Inflammatory macrophage (primary cell): ENCODE results near the gene PIP5K1B.

Experiments
- DNase-seq, 2 donors: peaks; one replicate each; pipeline ENCODE4 v3.0.0-alpha.2; 2020 to 2022

PIP5K1B gene

DNA sequence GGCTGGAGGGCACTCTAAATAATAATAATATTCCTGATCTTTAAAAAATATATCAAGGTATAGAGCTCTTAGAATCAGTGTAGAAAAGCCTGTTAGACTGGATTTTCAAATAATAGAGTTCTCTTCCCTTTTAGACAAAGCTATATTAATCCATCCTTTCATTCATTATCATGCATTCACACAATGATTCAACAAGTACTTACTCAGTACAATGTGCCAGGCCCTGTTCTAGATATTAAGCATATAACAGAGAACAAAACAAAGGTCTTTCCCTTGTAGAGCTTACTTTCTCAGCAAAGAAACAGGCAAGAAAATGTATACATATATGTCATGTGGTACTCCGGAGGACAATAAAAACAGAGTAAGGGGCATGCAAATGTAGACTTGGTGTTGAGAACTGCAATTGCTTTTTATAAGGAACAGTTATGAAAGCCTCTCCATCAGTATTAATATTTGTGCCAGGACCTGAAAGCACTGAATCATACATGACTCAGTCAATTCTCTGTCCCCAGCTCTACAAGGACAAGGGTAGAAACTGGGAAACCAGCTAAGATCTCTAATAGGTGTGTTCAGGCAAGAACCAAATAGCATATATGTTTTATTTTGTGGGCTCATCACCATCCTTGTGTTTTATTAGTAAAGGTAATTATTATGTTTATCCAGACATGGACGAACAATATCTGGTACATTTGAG lies 72.2 kb downstream of the PIP5K1B start:
- no peak for DNase-seq

DNA sequence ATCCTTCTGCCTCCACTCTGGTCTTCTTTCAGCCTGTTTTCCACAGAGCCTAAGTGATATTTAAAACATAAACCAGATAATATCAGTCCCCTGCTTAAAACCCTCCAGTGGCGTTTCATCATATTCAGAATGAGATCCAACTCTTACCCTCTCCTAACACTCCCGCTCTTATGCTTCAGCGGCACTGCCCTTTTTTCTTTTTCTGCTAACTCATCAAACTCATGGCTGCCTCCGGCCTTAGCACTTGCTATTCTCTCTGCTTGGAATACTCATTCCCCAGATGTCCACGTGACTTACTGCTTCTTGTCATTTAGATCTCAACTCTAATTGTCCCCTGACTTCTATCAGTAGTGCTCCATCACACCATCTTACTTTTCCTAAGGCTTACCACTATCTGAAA lies 73.6 kb downstream of the PIP5K1B start:
- DNase-seq, result no peak

DNA sequence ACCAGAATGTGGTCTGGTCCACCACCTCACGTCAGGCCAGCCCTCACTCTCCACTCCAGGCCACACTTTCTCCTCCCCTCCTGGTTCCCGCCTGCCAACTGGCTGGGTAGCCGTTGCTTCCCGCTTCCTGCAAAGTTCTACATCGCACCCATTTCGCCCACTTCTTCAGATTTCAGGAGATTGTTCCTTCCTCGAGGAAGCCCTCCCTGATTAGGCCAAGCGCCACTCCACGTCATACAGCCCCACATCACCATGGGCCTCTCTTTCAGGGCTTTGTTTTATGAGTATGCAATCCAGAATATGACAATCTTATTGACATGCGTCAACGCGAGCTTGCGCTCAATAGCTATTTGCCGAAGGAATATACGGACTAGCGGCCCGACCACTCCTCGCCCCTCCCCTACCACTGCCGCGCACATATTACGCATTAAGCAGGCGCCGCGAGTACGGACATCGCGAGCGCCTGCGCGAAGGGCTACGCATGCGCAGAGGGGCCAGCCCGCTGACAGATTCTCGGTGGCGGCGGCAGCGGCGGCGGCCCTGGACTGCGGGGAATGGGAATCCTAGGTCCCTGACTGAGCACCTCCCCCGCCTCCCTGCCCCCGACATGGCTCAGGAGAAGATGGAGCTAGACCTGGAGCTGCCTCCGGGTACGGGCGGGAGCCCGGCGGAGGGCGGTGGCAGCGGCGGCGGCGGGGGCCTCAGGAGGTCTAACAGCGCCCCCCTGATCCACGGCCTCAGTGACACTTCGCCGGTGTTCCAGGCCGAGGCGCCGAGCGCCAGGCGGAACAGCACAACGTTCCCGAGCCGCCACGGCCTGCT lies 74.7 kb downstream of the PIP5K1B start:
- DNase-seq, result peak; percentile 96 to 97

DNA sequence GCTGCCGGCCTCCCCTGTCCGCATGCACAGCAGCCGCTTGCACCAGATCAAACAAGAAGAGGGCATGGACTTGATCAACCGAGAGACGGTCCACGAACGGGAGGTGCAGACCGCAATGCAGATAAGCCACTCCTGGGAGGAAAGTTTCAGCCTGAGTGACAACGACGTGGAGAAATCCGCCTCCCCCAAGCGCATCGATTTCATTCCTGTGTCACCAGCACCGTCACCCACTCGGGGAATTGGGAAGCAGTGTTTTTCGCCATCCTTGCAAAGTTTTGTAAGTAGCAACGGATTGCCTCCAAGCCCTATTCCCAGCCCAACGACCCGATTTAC lies 75.3 kb downstream of the PIP5K1B start:
- DNase-seq, result peak; percentile 46 to 64

DNA sequence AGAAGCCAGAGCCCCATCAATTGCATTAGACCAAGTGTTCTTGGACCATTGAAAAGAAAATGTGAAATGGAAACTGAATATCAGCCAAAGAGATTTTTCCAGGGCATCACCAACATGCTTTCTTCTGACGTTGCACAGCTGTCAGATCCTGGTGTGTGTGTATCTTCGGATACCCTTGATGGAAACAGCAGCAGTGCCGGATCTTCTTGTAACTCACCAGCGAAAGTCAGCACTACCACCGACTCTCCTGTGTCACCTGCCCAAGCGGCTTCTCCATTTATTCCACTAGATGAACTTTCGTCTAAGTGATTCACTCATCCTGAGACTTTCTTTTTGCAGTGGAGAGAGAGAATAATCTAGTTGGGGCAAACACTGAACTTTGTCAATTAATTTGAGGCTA lies 75.7 kb downstream of the PIP5K1B start:
- DNase-seq, result no peak

DNA sequence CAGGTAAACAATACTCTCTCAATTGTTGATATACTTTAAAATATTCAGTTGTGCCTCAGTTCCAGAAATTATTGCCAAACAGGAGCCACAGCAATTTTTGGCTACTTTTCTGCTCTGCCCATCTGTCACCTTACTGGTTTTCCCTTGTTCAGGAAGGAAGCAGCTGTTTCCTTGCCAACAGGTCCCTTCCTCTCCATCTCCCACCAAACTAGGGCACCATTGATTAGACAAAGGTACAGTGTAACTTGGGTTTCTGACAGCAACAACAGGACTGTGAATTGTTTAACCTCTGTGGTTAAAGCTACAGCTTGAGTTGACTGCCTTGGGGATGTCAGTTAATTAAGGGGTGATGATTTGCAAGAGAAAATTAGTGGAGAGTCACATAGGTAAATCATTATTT lies 76.9 kb downstream of the PIP5K1B start:
- no peak for DNase-seq

DNA sequence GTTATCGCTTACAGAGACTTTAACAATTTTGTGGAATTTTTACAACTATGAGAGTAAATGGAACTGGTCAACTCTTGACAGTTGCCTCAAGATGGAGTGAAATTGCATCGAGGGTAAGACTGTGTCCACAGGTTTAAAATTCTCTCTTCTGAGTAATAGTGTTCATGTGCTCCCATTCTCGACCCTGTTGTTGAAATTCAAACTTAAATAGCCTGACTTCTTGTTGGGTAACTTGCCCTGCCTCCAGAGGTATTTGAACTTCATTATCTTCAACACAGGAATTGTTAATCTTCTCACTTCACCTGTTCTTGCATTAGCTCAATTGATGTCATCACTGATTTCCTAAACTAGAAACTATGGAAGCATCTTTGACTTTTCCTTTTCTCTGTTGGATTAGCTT lies 77.5 kb downstream of the PIP5K1B start:
- DNase-seq, result no peak

DNA sequence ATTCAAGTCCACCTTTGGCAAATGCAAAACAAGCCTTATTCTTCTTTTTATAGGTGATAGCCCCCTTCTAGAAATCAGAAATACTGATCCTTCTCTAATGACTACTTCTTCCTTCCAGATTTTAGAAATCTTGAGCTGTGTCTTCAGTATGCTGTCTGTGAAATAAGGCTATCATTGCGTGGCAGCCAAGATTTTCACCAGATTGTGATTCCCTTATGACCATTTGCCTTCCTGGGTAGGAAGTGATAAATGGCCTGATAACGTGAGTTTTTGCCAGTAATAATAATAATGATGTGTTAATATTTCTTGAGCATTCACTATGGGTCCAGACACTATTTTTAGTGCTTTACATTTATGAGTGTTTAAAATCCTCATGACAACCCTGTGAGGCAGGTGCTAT lies 80.9 kb downstream of the PIP5K1B start:
- no peak for DNase-seq

DNA sequence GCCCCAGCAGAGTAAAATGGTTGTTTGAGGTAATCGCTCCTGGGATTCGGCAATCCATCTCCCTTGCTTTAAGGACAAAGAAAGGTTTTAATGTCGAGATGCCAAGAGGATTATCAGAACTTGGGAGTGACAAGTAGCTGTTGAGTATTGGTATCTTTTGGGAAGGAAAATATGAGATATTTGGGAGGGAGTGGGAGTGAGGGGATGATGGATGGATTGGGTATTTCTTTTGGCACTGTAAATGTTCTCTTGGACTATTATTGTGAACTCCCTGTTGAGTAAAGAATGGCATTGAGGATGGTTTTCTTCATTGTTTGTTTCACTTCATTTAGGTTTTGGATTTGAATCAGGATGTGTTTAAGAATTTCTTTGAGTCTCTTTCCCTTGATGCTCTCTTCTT lies 86.1 kb downstream of the PIP5K1B start:
- no peak for DNase-seq

DNA sequence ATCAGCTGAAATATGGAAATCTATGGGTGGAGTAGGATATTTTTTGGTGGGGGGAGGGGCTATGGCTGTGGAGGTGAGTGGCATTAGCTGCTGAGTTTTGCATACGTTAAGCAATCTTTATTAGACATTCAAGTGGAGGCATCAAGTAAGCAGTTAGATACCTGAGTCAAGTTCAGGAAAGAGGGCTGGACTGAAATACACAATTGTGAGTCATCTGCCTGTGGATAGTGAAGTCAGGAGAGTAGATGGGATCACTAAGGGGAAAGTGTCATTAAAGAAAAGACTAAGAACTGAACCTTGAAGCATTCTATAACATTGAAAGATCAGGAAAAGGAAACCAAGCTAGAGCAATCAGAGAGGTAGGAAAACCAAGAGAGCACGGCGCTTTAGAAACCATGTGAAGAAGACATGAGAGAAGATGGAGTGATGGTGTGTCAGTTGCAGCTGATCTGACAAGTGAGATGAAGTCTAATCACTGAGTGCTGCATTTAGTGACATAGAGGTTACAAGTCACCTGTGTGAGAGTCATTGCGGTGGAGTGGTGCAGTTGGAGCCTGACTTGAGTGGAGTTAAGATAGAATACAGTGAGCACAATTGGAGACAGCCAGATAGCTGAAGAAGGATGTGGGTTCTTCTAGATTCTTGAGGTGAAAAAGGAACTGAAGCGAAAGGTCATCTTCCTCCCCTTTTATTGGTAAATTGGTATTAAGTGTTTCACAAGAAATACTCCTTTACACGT lies 88.7 kb downstream of the PIP5K1B start:
- no peak for DNase-seq

DNA sequence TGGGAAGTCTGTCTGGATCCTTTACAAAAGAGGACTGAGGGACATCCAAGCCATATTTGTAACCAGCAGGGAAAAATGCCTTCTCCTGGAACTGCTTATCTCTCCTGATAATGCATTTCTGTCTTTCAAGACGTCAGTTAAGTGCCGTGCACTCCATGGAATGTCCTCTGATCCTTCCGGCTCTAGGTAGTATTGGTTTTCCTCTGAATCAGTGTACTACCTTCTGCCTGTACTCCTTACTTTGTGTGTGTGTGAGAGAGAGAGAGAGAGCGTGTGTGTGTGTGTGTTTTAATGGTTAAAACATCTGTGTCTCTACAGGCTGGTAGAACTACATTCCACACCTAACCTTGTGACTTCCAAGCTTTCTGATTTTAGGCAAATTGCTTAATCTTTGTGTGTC lies 89.9 kb downstream of the PIP5K1B start:
- no peak for DNase-seq

DNA sequence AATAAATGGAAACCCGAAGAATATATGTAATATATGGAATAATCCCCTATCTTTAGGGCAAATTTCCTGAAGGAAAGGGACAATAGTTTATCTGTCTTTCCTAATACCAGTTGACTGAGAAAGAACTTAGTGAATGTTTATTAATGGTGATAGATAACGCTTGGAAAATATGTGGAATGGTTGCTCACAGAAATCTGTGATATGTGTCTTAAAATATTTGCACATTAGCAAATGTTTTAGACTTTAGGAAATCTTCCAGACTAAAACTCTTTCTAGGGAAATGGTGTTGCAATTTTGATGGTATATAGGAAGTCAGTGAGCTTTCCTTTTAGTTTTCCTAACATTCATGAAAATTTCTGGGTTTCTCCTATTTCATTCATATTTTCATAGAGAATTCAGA lies 90.4 kb downstream of the PIP5K1B start:
- no peak for DNase-seq

DNA sequence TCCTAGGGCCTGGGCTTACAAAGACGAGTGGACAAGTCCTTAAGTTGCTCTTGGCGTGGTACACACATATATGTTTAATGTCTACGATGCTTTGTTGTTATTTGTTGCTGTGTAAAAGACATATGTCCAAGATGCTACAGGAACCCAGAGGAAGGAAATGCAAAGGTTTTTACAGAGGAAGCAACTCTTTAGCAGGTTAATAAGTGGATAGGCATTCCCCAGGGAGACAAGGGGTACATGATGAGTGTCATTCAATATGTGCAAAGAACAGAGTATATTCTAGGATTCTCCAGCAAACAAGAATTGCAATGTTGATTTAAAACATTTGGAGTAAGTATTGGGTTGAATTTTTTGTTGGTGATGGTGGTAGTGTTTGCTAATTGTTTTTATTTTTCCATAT lies 92.1 kb downstream of the PIP5K1B start:
- no peak for DNase-seq

DNA sequence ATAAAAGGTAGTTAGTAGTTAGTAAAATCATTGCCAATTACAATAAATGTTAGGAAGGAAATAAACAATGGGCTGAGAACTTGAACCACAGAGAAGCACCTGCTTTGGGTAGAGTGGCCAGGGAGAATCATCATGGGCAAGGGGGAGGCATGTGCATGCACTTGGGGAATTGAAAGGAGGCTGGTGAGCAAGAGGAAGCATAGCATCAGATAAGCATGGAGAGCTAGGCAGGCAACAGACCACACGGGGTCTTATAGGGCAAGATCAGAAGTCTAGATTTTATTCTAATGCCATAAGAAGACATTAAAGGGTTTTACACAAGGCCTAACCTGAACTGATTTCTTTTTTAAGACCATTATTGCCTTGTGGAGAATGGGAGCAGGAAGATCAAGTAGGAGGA lies 93.4 kb downstream of the PIP5K1B start:
- DNase-seq, result no peak

DNA sequence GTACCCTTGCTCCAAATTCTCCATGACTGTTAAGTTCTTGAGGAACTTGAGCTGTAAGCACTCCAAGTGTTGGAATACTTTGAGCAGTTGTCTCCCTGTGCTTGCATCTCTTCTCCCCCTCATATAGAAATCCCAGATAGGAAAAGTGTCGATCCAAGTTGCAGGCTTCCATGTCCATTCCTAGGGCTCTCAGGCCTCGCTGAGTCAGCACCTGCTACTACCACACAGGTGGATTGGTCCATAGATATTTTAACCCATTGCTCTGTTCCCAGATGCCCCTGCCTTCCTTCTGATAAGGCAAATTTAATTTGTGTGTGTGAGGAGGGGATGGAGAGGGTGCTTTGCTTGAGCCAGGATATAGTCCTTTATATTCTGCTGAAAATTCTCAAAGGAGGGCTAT lies 95.8 kb downstream of the PIP5K1B start:
- no peak for DNase-seq

DNA sequence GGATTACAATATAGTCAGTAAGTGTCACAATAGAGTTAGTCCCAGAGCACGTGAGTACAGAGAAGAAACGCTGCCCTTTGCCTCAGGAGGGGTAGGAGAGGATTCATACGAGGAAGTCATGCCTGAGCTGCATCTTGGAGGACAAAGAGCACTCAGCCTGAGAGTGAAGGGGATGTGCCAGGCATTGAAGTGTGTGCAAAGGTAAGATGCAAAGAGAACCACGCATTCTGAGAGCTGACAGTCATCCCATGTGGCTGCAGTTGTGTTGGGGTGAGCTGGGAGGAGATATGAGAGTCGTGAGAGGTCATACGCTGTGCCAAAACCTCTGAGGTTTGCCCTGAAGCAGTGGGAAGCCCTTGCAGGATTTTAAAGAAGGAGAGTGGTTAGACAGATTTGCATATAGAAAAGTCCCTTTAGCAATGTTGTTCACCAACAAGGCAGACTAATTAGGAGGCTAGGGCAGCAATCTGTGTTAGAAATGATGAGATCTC lies 97.5 kb downstream of the PIP5K1B start:
- DNase-seq, result no peak

DNA sequence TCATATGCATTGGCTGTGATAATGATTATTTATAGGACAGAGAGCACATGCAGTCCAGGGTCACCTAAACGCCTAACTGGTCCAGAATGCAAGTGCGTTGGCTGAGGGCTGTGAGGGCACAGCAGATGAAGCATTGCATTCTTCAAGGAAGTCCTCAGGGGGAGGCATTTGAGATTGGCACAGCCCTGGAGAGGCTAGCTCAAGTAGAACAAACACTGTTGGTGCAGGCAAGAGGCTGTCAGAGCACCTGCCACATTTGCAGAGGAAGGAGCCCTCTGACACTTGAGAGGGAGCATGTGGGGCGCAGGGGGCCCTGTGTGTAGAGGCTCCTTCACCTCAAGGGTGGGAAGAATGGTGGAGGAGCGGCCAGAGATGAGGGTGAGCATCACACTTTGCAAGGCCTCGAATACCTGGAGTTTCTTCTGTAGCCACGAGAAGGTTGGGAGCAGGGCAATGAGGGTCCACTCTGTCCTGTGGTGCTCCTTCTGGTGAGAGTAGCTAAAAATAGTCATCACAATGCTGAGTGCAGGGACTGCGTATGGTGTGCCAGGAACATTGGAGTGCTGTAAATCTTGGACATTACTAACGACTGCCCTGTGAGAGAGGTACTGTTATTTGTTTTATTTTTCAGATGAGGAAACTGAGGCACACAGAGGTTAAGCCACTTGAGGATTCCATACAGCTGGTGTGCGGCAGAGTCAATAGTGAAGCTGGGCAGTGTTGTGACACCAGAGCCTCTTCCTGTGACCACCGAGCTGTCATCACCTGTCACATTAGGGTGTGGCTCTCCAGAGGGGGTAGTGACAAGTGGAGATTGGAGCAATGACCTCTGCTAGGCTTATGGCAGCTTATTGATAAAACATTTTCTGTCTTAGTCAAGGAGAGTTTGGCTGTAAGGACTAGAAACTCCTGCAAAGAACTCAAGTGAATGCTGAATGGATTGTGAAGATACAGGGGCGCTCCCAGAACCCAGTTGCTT lies 100.2 kb downstream of the PIP5K1B start:
- no peak for DNase-seq

DNA sequence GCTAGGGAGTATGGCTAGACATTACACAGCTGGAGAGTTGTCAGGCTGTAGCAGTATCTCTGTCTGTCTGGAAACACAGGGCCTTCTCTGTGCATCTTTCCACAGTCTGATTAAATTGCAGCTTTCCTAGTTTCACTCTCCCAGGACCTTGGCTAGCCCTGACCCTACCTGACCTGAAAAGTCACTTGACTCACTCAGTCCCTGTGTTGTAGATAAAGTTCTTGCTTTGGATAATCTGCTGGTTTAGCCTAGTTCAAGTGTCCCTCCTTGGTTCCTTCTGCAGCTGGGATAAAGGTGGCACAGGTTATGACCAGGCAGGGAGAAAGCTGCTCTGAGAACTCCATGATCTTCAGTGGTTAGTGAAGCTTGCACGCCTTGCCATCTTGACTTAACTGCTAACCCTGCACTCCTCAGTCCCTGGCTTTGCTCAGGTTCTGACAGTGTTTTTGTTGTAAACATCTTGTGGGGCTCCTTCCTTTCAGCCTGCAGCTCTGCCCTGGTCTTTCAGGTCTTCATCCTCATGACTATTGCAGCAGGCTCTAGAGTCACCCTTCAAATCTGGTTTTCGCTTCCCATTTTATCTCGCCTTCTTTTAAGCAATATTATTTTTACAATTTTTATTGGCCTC lies 101.0 kb downstream of the PIP5K1B start:
- no peak for DNase-seq

DNA sequence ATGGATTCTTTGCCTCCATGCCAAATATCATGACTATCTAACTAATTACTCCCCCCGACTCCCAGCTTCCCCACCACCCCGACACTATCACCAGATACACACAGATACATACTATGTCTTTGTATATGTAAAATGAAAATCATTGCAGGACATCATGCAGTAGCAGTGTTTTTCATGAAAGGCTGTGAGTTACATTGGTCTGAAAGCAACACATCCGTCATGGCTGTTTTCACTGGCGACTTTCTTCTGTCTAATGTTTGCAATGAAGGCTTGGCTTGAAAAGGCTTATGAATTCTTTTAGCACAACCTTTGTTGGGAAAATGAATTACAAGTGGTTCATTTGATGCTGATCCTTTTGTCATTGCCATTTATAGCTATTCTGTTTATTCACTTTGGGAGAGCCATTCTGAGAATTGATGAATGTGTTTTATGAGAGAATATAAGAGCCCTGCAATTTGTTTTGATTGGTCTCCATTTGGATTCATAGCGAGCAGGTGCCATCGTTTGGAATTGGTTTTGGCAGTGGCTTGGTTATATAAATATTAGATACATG lies 103.4 kb downstream of the PIP5K1B start:
- DNase-seq, result no peak

DNA sequence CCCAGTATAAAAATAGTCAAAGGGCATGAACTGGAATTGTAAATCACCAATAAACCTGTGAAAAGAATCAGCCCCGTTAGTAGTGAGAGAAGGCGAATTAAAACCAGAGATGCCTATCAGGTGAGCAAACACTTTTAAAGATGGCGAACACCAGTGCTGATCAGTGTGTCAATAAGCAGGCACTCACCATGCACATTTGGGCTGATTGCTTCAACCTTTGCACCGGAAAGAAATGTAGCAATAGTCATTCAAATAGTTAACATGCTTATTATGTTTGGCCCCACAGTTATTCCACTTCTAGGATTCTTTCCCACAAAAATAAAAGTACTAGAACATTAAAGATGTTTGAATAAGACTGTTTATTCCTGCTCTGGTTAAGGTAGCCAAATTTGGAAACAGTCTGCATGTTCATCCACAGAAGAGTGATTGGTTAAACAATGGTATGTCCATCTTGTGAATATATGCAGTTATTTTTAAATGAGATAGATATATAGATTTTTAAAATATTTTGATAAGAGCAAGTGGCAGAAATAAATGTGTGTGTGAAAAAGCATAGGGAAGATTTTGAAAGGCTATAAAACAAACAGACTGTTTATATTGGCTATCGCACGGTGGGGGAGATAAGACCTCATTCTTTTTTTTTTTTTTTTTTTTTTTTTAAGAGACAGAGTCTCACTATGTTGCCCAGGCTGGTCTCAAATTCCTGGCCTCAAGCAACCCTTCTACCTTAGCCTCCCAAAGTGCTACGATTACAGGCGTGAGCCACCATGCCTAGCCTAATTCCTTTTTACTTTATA lies 112.2 kb downstream of the PIP5K1B start:
- no peak for DNase-seq

DNA sequence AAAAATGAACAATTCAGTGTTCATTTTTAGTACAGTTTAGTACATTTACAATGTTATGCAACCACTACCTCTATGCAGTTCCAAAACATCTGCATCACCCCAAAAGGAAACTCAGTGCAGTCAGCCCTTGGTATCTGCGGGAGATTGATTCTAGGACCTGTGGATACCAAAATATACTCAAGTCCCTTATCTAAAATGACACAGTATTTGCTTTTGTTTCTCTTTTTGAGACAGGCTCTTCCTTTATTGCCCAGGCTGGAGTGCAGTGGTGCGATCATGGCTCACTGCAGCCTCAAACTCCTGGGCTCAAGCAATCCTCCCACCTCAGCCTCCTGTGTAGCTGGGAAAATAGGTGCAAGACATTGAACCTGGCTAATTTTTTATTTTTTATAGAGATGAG lies 114.0 kb downstream of the PIP5K1B start:
- no peak for DNase-seq
